Stomach smooth muscle (tissue), 2 donors: Measurements from ENCODE around the gene FCN3.

Source experiments
- H3K27ac ChIP-seq: one replicate; pipeline ENCODE4 v1.7.0; 2013; ENCODE audit warnings: mild to moderate bottlenecking, low read length, inconsistent platforms
- H3K27me3 ChIP-seq, 2 donors: one replicate each; pipeline ENCODE4 v1.7.0; 2013; ENCODE audit warnings: low read length in 2 of 2; ENCODE audit not compliant: insufficient read depth in 2 of 2, control insufficient read depth in 1 of 2
- H3K36me3 ChIP-seq, 2 donors: one replicate each; pipeline ENCODE4 v1.7.0; 2013; ENCODE audit warnings: low read length in 2 of 2; ENCODE audit not compliant: control insufficient read depth in 2 of 2, insufficient read depth in 2 of 2
- H3K4me1 ChIP-seq: one replicate; pipeline ENCODE4 v1.7.0; 2013; ENCODE audit warnings: low read length; ENCODE audit not compliant: control insufficient read depth, insufficient read depth
- H3K4me3 ChIP-seq, 2 donors: one replicate each; pipeline ENCODE4 v1.7.0; 2013; ENCODE audit warnings: low read length in 2 of 2
- H3K9ac ChIP-seq, 2 donors: one replicate each; pipeline ENCODE4 v1.7.0; 2013; ENCODE audit warnings: low read length in 2 of 2, mild to moderate bottlenecking in 1 of 2
- H3K9me3 ChIP-seq, 2 donors: one replicate each; pipeline ENCODE4 v1.7.0; 2013; ENCODE audit warnings: low read length in 2 of 2; ENCODE audit not compliant: control insufficient read depth in 2 of 2
- donor health status: healthy.
- donor health status: Pancreatic carcinoma.

The FCN3 gene

GRCh38 chr1:27399251-27400025, 24.8 kb upstream of the FCN3 start:
- H3K36me3 ChIP-seq: no peaks in the 10 kb centered on the region
- H3K4me3 ChIP-seq: no peak overlapping the region
- H3K27me3 ChIP-seq: peaks cover 0 to 3% of the 10 kb centered on the region in 2 donors
- H3K9me3 ChIP-seq: no peaks in the 10 kb centered on the region
- no peak overlapping the region for H3K9ac ChIP-seq
- H3K27ac ChIP-seq: no peak overlapping the region
- H3K4me1 ChIP-seq: peaks cover 40% of the 10 kb centered on the region

- Histone ChIP-seq H3K4me3 (no peak overlapping the region), H3K27me3 (peaks cover 0 to 3% of the 10 kb centered on the region in 2 donors), H3K9me3 (no peaks in the 10 kb centered on the region), H3K9ac (peak overlapping the region in 1 of 2 donors; percentile 42), H3K4me1 (peaks cover 32% of the 10 kb centered on the region), H3K27ac (no peak overlapping the region), H3K36me3 (no peaks in the 10 kb centered on the region)
These were observed 24.0 kb upstream of the FCN3 start for GRCh38 chr1:27398405-27399149.

GRCh38 chr1:27397749-27398148, 23.1 kb upstream of the FCN3 start:
- H3K9ac ChIP-seq: no peak overlapping the region
- peaks cover 25% of the 10 kb centered on the region for H3K4me1 ChIP-seq
- H3K36me3 ChIP-seq: no peaks in the 10 kb centered on the region
- no peaks in the 10 kb centered on the region for H3K9me3 ChIP-seq
- H3K27ac ChIP-seq: no peak overlapping the region
- peaks cover 0 to 3% of the 10 kb centered on the region in 2 donors for H3K27me3 ChIP-seq
- H3K4me3 ChIP-seq: no peak overlapping the region

GRCh38 chr1:27397110-27397509, 22.5 kb upstream of the FCN3 start:
- Histone ChIP-seq H3K4me3 (no peak overlapping the region), H3K4me1 (peaks cover 25% of the 10 kb centered on the region), H3K9ac (no peak overlapping the region), H3K9me3 (no peaks in the 10 kb centered on the region), H3K36me3 (no peaks in the 10 kb centered on the region), H3K27me3 (peaks cover 0 to 3% of the 10 kb centered on the region in 2 donors), H3K27ac (no peak overlapping the region)

GRCh38 chr1:27395441-27396195, 21.0 kb upstream of the FCN3 start:
- H3K9ac ChIP-seq: no peak overlapping the region
- peaks cover 0 to 3% of the 10 kb centered on the region in 2 donors for H3K27me3 ChIP-seq
- peaks cover 27% of the 10 kb centered on the region for H3K4me1 ChIP-seq
- no peak overlapping the region for H3K4me3 ChIP-seq
- no peaks in the 10 kb centered on the region for H3K36me3 ChIP-seq
- no peak overlapping the region for H3K27ac ChIP-seq
- H3K9me3 ChIP-seq: no peaks in the 10 kb centered on the region

- Histone ChIP-seq H3K27ac (no peak overlapping the region), H3K36me3 (no peaks in the 10 kb centered on the region), H3K4me3 (no peak overlapping the region), H3K9me3 (no peaks in the 10 kb centered on the region), H3K9ac (no peak overlapping the region), H3K4me1 (peaks cover 24% of the 10 kb centered on the region), H3K27me3 (peaks cover 0 to 3% of the 10 kb centered on the region in 2 donors)
These were observed 20.3 kb upstream of the FCN3 start for GRCh38 chr1:27394925-27395324.

GRCh38 chr1:27394282-27394658, 19.6 kb upstream of the FCN3 start:
- peaks cover 0 to 3% of the 10 kb centered on the region in 2 donors for H3K27me3 ChIP-seq
- H3K9ac ChIP-seq: no peak overlapping the region
- peaks cover 20% of the 10 kb centered on the region for H3K4me1 ChIP-seq
- H3K4me3 ChIP-seq: no peak overlapping the region
- no peaks in the 10 kb centered on the region for H3K9me3 ChIP-seq
- H3K27ac ChIP-seq: no peak overlapping the region
- no peaks in the 10 kb centered on the region for H3K36me3 ChIP-seq

GRCh38 chr1:27393641-27394281, 19.1 kb upstream of the FCN3 start:
- Histone ChIP-seq H3K9me3 (no peaks in the 10 kb centered on the region), H3K4me3 (no peak overlapping the region), H3K27ac (no peak overlapping the region), H3K9ac (no peak overlapping the region), H3K36me3 (no peaks in the 10 kb centered on the region), H3K27me3 (peaks cover 0 to under 1% of the 10 kb centered on the region in 2 donors), H3K4me1 (peaks cover 20% of the 10 kb centered on the region)

- Histone ChIP-seq H3K27me3 (no peaks in the 10 kb centered on the region), H3K4me1 (peaks cover 20% of the 10 kb centered on the region), H3K36me3 (no peaks in the 10 kb centered on the region), H3K27ac (no peak overlapping the region), H3K4me3 (peak overlapping the region; percentile 63 to 73), H3K9ac (peak overlapping the region; percentile 47 to 72), H3K9me3 (no peaks in the 10 kb centered on the region)
These were observed 18.4 kb upstream of the FCN3 start for GRCh38 chr1:27392778-27393635.
